Measurements from ENCODE around the gene ZSCAN5B.

Gene ZSCAN5B

DNA sequence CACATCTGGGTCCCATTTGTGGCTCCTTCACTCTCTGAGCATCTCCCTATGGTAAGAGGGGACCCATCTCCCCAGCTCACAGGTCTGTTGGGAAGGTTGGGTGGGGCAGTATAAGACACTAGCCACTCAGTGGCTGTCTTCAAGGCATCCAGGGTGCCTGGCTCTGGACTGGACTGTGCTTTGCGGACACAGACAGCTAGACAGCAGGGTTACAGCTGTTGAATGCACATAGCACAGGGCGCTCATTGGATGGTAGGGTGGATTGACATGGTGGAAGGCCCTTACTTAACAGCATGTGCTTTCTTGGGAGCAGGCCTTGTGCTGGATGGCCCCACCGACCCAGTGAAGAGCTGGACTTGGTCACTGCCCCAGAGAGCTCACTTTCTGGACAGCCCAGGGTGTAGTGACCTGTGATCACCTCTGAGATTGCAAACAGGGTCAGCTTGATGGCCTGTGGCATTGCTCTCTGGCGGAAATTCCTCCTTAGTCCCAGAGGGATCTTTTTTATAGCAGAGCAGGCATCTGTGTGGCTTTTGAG, 54.6 kb downstream of the ZSCAN5B start:
- TF ChIP-seq, protein P1, sequence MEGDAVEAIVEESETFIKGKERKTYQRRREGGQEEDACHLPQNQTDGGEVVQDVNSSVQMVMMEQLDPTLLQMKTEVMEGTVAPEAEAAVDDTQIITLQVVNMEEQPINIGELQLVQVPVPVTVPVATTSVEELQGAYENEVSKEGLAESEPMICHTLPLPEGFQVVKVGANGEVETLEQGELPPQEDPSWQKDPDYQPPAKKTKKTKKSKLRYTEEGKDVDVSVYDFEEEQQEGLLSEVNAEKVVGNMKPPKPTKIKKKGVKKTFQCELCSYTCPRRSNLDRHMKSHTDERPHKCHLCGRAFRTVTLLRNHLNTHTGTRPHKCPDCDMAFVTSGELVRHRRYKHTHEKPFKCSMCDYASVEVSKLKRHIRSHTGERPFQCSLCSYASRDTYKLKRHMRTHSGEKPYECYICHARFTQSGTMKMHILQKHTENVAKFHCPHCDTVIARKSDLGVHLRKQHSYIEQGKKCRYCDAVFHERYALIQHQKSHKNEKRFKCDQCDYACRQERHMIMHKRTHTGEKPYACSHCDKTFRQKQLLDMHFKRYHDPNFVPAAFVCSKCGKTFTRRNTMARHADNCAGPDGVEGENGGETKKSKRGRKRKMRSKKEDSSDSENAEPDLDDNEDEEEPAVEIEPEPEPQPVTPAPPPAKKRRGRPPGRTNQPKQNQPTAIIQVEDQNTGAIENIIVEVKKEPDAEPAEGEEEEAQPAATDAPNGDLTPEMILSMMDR (IDR thresholded peaks at IDR 0.05; ENCODE audit: low read depth, low read length): no peak
- Histone ChIP-seq H3K36me3 (peaks cover 20% of the 10 kb centered on the region), H3K9me3 (no peaks in the 10 kb centered on the region), H3K4me3 (ENCODE audit: low read depth, low read length) (no peak overlapping the region), H3K27me3 (no peaks in the 10 kb centered on the region), H3K4me1 (peaks cover 4% of the 10 kb centered on the region)
- DNase-seq: no peak

DNA sequence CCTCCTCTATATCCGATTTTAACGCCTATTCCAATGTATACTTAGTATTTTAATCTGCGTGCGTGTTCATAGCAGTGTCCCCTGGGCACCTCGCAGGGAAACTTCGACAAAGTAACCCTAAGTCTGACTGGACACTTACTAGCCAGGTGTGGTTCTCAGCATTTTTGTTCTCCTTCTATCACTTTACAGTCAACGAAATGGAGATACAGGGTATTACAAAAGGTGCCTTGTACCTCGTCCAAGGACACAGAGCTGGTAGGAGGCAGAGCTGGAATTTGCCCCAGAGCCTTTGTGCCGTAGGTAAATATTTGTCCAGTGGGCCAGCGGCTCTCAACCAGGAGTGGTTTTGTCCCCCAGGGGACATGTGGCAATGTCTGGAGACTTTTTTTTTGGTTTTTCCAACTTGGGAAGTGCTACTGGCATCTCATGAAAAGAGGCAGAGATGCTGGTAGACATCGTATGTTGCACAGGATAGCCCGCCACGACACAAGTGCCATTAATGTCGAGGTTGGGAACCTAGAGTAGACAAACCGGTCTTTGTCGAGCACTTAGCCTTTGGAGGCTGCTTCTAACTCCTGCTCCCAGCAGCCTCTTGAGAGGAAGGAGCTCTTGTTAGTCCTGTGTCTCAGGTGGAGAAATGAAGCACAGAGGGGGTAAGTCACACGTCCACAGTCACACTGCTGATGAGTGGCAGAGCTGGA, 55.3 kb downstream of the ZSCAN5B start:
- TF ChIP-seq, protein P1 (IDR thresholded peaks at IDR 0.05; ENCODE audit: low read depth, low read length): no peak
- H3K9me3 ChIP-seq: no peaks in the 10 kb centered on the region
- H3K36me3 ChIP-seq: peaks cover 12% of the 10 kb centered on the region
- peaks cover 4% of the 10 kb centered on the region for H3K4me1 ChIP-seq
- peak overlapping the region; percentile 65 for H3K4me3 ChIP-seq (ENCODE audit: low read depth, low read length)
- no peak for DNase-seq
- H3K27me3 ChIP-seq: no peaks in the 10 kb centered on the region

DNA sequence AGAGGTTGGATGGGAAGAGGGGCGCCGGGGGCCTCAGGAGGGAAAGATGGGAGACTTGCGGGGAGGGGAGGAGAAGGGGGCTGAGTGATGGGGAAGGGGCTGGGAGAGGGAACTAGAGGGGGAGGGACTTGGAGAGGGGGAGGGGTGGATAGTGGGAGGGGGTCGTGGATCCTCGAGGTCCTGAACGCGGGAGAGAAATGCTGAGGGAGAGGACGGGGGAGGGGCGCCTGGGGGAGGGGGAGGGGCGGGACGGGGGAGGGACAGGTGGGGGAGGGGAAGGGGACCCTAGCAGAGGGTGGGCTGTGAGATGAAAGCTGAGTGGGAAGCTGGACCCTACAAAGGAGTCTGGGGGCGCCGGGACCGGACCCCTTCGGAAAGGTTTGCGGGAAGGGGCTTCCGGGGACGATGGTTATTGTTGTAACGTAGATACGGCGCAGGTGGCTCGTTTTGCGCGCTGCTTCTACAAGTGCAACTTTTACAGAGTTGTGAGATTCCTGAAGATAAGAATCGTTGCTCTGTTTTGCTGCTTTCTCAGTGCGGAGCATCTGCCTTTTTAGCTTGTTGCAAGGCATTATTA, 56.1 kb downstream of the ZSCAN5B start:
- H3K36me3 ChIP-seq: peaks cover 8% of the 10 kb centered on the region; the same call in 1 of the 2 replicates
- DNase-seq: no peak
- TF ChIP-seq, protein P1 (IDR thresholded peaks at IDR 0.05; ENCODE audit: low read depth, low read length): no peak
- no peaks in the 10 kb centered on the region for H3K27me3 ChIP-seq
- peak overlapping the region; percentile 65 for H3K4me3 ChIP-seq (ENCODE audit: low read depth, low read length)
- no peaks in the 10 kb centered on the region for H3K9me3 ChIP-seq
- peaks cover 4% of the 10 kb centered on the region for H3K4me1 ChIP-seq

DNA sequence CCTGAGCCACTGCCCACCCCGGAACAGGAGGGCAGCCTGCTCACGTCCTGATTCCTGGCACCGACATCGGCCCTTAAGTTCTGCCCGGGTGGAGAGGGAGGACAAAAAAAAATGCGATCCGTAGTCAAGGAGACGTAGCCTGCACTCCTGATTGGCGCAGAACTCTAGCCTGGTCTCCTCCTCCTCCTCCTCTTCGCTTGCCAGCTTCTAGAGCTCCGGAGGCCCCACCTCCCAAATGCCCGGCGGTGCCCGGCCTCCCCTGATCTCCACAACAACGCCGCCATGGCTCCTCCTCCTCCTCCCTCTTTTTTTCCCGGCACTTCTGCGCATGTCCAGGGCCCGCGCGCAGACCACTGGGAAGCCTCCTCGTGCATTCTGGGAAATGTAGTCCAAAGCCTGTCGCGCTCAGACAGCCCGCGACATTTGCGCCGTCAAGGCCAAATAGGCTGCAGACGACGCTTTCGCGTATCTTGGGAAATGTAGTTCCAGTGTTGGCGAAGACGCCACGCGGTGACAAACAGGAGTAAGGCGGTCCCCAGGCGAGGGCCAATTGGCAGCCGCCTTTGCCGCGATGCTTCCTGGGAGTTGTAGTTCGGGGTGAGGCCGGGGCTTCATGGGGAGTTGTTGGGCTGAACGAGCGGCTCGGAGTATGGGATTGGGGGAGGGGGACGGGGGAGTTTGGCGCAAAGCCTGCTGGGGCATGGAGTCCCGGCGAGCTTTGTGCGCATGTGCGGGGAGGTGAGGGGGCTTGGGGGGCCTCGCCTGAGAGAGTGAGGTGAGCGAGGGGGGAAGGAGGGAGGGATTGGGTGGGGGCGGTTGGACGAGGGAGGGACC, 56.8 kb downstream of the ZSCAN5B start, which contains the start of gene ZNF444:
TSS of gene ZNF444 (plus strand) at position 705 of the 834 bp plus-strand sequence. CDS start 5,625 bp downstream, outside the sequence.
- H3K4me1 ChIP-seq: peaks cover 4% of the 10 kb centered on the region
- H3K4me3 ChIP-seq (ENCODE audit: low read depth, low read length): peak within 1 kb of the TSS; percentile 65
- H3K27me3 ChIP-seq: no peaks in the 10 kb centered on the region
- TF ChIP-seq, protein P1 (IDR thresholded peaks at IDR 0.05; ENCODE audit: low read depth, low read length): no peak
- peaks cover 5% of the 10 kb centered on the region; the same call in 1 of the 2 replicates for H3K36me3 ChIP-seq
- peak; percentile 99 for DNase-seq
- no peaks in the 10 kb centered on the region for H3K9me3 ChIP-seq

DNA sequence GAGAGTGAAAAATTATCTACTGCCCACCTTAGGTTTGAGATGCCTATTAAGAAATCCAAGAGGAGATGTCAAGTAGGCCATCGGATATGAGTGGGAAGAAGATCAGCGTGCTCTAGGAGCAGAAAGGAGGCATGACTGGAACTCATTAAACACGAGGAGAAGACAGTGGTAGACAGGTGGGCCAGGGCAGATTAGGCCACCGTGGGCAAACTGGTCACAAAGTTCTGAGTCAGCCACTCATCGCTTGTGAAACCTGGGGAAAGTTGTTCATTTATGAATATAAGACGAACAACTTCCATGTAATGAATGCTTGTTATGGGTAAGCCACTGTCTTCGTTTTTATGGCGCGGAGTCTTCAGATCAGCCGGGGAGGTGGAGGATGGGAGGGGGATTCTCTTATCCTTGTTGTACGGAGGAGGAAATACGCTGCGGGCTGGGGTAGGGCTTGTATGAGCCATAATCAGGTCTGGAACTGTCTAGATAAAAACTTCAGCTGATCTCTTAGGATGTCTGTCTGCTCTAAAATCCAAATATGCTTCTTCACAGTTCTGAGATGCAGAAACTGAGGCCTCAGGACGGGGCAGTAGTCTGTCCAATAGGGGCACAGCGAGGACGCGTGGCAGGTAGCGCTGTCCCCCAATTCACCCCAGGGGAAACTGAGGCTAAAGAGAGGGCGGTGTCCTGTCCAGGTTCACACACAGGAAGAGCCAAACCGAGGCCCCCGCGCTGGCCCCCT, 57.6 kb downstream of the ZSCAN5B start:
- DNase-seq: no peak
- Histone ChIP-seq H3K9me3 (no peaks in the 10 kb centered on the region), H3K36me3 (peaks cover 5% of the 10 kb centered on the region; the same call in 1 of the 2 replicates), H3K27me3 (no peaks in the 10 kb centered on the region), H3K4me1 (peaks cover 8% of the 10 kb centered on the region), H3K4me3 (ENCODE audit: low read depth, low read length) (peak overlapping the region; percentile 65)
- TF ChIP-seq, protein P1 (IDR thresholded peaks at IDR 0.05; ENCODE audit: low read depth, low read length): no peak
